ENCODE results near the gene EPHA8.

The EPHA8 gene

GRCh38 chr1:22595108-22595507 is 31.8 kb downstream of the EPHA8 start:
- no peaks in the 10 kb centered on the region for H3K27me3 ChIP-seq (ENCODE audit: insufficient read depth, poor library complexity, severe bottlenecking)
- no peak overlapping the region for H3K4me3 ChIP-seq (replicated peaks; ENCODE audit: insufficient read depth, low read length)
- no peak for DNase-seq (ENCODE audit: low read depth in 1 of 2, low spot score in 1 of 2)
- no peak for TF ChIP-seq REST (IDR thresholded peaks at IDR 0.05; ENCODE audit: insufficient replicate concordance, low read depth)
- TF ChIP-seq CTCF (IDR thresholded peaks at IDR 0.05; ENCODE audit: insufficient read depth, low read length) = no peak
- TF ChIP-seq GABPA (IDR thresholded peaks at IDR 0.05; ENCODE audit: low read depth) = no peak
- TF ChIP-seq SPI1 (IDR thresholded peaks at IDR 0.05; ENCODE audit: borderline replicate concordance, low read depth) = no peak
- no peak for TF ChIP-seq POLR2AphosphoS5 (IDR thresholded peaks at IDR 0.05; ENCODE audit: low read depth)
- H3K27ac ChIP-seq (replicated peaks) = no peak overlapping the region

GRCh38 chr1:22597301-22597965 is 34.1 kb downstream of the EPHA8 start:
- no peak overlapping the region for H3K4me3 ChIP-seq (replicated peaks; ENCODE audit: insufficient read depth, low read length)
- no peak for TF ChIP-seq CTCF (IDR thresholded peaks at IDR 0.05; ENCODE audit: insufficient read depth, low read length)
- TF ChIP-seq POLR2AphosphoS5 (IDR thresholded peaks at IDR 0.05; ENCODE audit: low read depth) = no peak
- TF ChIP-seq SPI1 (IDR thresholded peaks at IDR 0.05; ENCODE audit: borderline replicate concordance, low read depth) = no peak
- TF ChIP-seq GABPA (IDR thresholded peaks at IDR 0.05; ENCODE audit: low read depth) = no peak
- TF ChIP-seq REST (IDR thresholded peaks at IDR 0.05; ENCODE audit: insufficient replicate concordance, low read depth) = no peak
- DNase-seq (ENCODE audit: low read depth in 1 of 2, low spot score in 1 of 2) = no peak
- no peak overlapping the region for H3K27ac ChIP-seq (replicated peaks)
- no peaks in the 10 kb centered on the region for H3K27me3 ChIP-seq (ENCODE audit: insufficient read depth, poor library complexity, severe bottlenecking)

- no peak for DNase-seq (ENCODE audit: low read depth in 1 of 2, low spot score in 1 of 2)
Measured at GRCh38 chr1:22597996-22598395, 34.7 kb downstream of the EPHA8 start.

More at GRCh38 chr1:22597996-22598395, 34.7 kb downstream of the EPHA8 start:
- TF ChIP-seq POLR2AphosphoS5 (IDR thresholded peaks at IDR 0.05; ENCODE audit: low read depth) (no peak), SPI1 (IDR thresholded peaks at IDR 0.05; ENCODE audit: borderline replicate concordance, low read depth) (no peak), GABPA (IDR thresholded peaks at IDR 0.05; ENCODE audit: low read depth) (no peak), CTCF (IDR thresholded peaks at IDR 0.05; ENCODE audit: insufficient read depth, low read length) (no peak), REST (IDR thresholded peaks at IDR 0.05; ENCODE audit: insufficient replicate concordance, low read depth) (no peak)
- Histone ChIP-seq H3K4me3 (replicated peaks; ENCODE audit: insufficient read depth, low read length) (no peak overlapping the region), H3K27ac (replicated peaks) (no peak overlapping the region), H3K27me3 (ENCODE audit: insufficient read depth, poor library complexity, severe bottlenecking) (no peaks in the 10 kb centered on the region)

All from HL-60 (cell line).